HCT116 (cell line): ENCODE data around the gene MTUS2.
A peak's percentile ranks its signal among the peaks of the same experiment; 100 is the strongest.

Experiments
- EGR1 ChIP-seq: IDR thresholded peaks from 2 replicates; pipeline ENCODE4 v1.6.1; 2012; ENCODE audit warnings: low read depth
- POLR2A ChIP-seq: IDR thresholded peaks from 2 replicates; pipeline ENCODE4 v1.7.0; 2011; ENCODE audit warnings: borderline replicate concordance; ENCODE audit not compliant: insufficient read depth, insufficient read length; ENCODE audit errors: extremely low read depth
- POLR2AphosphoS5 ChIP-seq: IDR thresholded peaks from 2 replicates; pipeline ENCODE4 v1.6.1; 2011; ENCODE audit warnings: mild to moderate bottlenecking, low read depth, low read length, moderate library complexity
- RAD21 ChIP-seq: IDR thresholded peaks from 2 replicates; pipeline ENCODE4 v1.6.1; 2012; ENCODE audit warnings: low read depth, mild to moderate bottlenecking
- TCF7L2 ChIP-seq: IDR thresholded peaks from 2 replicates; pipeline ENCODE4 v1.7.0; 2011; ENCODE audit warnings: borderline replicate concordance, inconsistent platforms; ENCODE audit not compliant: insufficient read depth, insufficient read length; ENCODE audit errors: extremely low read depth
- ZNF274 ChIP-seq: fragments of 200-500 bp; sonication (Bioruptor generic); IDR thresholded peaks from 2 replicates; pipeline ENCODE4 v1.6.1; 2014; ENCODE audit warnings: mild to moderate bottlenecking, low read depth, low read length, inconsistent platforms
- TF ChIP-seq, protein P1 (sequence below), 3 experiments: fragments of 200-600 bp in 1 of 3; sonication (generic) in 1 of 3; IDR thresholded peaks in 2 of 3; conservative IDR thresholded peaks in 1 of 3; 2 replicates each; pipeline ENCODE4 v1.5.1; 2012 to 2017; ENCODE audit warnings: low read depth in 2 of 3, low read length in 2 of 3, antibody characterized with exemption in 1 of 3, borderline replicate concordance in 1 of 3, control low read depth in 1 of 3, mild to moderate bottlenecking in 1 of 3, mixed read lengths in 1 of 3, mixed run types in 1 of 3, moderate library complexity in 1 of 3; ENCODE audit not compliant: insufficient read depth in 1 of 3

DNA sequence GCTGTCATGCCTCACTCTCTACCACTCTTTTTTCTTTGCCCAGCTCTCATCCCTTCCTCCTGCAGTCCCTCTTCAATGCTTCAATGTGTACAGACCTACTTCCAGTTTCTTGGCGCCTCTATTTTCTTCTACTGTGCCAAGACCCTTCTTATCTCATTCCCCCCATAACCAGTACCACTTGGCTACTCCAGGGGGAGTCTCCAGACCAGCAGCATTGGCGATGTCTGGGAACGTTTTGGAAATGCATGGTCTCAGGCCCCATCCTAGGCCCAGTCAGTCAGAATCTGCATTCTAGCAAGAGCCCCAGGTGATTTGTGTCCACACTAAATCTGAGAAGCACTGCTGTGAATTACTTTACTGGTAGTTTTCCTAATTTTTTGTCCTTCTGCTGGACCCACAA lies 577.1 kb downstream of the MTUS2 start:
- TF ChIP-seq, protein P1, sequence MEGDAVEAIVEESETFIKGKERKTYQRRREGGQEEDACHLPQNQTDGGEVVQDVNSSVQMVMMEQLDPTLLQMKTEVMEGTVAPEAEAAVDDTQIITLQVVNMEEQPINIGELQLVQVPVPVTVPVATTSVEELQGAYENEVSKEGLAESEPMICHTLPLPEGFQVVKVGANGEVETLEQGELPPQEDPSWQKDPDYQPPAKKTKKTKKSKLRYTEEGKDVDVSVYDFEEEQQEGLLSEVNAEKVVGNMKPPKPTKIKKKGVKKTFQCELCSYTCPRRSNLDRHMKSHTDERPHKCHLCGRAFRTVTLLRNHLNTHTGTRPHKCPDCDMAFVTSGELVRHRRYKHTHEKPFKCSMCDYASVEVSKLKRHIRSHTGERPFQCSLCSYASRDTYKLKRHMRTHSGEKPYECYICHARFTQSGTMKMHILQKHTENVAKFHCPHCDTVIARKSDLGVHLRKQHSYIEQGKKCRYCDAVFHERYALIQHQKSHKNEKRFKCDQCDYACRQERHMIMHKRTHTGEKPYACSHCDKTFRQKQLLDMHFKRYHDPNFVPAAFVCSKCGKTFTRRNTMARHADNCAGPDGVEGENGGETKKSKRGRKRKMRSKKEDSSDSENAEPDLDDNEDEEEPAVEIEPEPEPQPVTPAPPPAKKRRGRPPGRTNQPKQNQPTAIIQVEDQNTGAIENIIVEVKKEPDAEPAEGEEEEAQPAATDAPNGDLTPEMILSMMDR (IDR thresholded peaks at IDR 0.05 in 2 of 3, conservative IDR thresholded peaks at IDR 0.05 in 1 of 3; ENCODE audit: borderline replicate concordance in 1 of 3, insufficient read depth in 1 of 3, low read depth in 2 of 3, low read length in 2 of 3): peak in 2 of 3 experiments; percentile 22 to 24; a peak in 3 of 6 replicates
- TF ChIP-seq RAD21: no peak
- no peak for TF ChIP-seq TCF7L2
- TF ChIP-seq ZNF274: no peak
- no peak for TF ChIP-seq POLR2A
- TF ChIP-seq EGR1: no peak
- no peak for TF ChIP-seq POLR2AphosphoS5
